Right lobe of liver (tissue), 4 donors: ENCODE results near the gene STXBP3.

ENCODE experiments used
- CTCF ChIP-seq, 4 donors: fragments of 200-600 bp in 3 of 4; fragments of 450-650 bp in 1 of 4; IDR thresholded peaks; one replicate each; pipeline versions ENCODE4 v1.5.1 to v1.8.0; 2016 to 2022; ENCODE audit warnings: antibody characterized with exemption in 4 of 4, mild to moderate bottlenecking in 2 of 4
- POLR2A ChIP-seq: fragments of 450-650 bp; IDR thresholded peaks from one replicate; pipeline ENCODE4 v1.6.1; 2017; ENCODE audit warnings: antibody characterized with exemption, mild to moderate bottlenecking
- donor health status: DM: no; HTN: no; CAD: no.
- donor health status: DM: no; HTN: no; CAD: no.
- donor health status: DM: no; HTN: yes; CAD: no.

GRCh38 chr1:108814343-108815125 lies 68.1 kb downstream of the STXBP3 start:
- TF ChIP-seq CTCF (IDR thresholded peaks at IDR 0.05) (no peak), POLR2A (no peak)
